GM23248 (cell line): ENCODE measurements around the gene GCN1. TPM values are rescaled to one million over a fixed set of nuclear protein-coding genes. Genes with fewer than 3 reads are reported as not detected.

Experiments used
- DNase-seq: peaks from one replicate; pipeline ENCODE4 v3.0.0-alpha.2; 2015
- H2AFZ ChIP-seq: fragments of 200-600 bp; sonication (generic); 2 replicates; pipeline ENCODE4 v1.6.1; 2016; ENCODE audit warnings: antibody characterized with exemption
- H3F3A ChIP-seq: fragments of 200-600 bp; sonication (generic); 2 replicates; pipeline ENCODE4 v1.6.1; 2016; ENCODE audit warnings: mild to moderate bottlenecking, antibody characterized with exemption, mixed run types; ENCODE audit not compliant: insufficient read depth
- H3K27ac ChIP-seq: fragments of 200-600 bp; sonication (generic); 2 replicates; pipeline ENCODE4 v1.5.1; 2016; ENCODE audit warnings: mild to moderate bottlenecking
- H3K27me3 ChIP-seq: fragments of 200-600 bp; sonication (generic); replicated peaks from 2 replicates; pipeline ENCODE4 v1.6.1; 2016; ENCODE audit warnings: mild to moderate bottlenecking; ENCODE audit not compliant: insufficient read depth
- H3K36me3 ChIP-seq: fragments of 200-600 bp; sonication (generic); 2 replicates; pipeline ENCODE4 v1.6.1; 2016; ENCODE audit warnings: low read depth, mild to moderate bottlenecking
- H3K4me1 ChIP-seq: fragments of 200-600 bp; sonication (generic); 2 replicates; pipeline ENCODE4 v1.6.1; 2016; ENCODE audit warnings: mild to moderate bottlenecking; ENCODE audit not compliant: insufficient read depth
- H3K4me2 ChIP-seq: fragments of 200-600 bp; sonication (generic); one replicate; pipeline ENCODE4 v1.6.1; 2016; ENCODE audit warnings: mild to moderate bottlenecking; ENCODE audit not compliant: unreplicated experiment
- H3K4me3 ChIP-seq: fragments of 200-600 bp; sonication (generic); 2 replicates; pipeline ENCODE4 v1.5.1; 2016; ENCODE audit warnings: mild to moderate bottlenecking
- H3K79me2 ChIP-seq: fragments of 200-600 bp; sonication (generic); 2 replicates; pipeline ENCODE4 v1.6.1; 2016; ENCODE audit warnings: mild to moderate bottlenecking; ENCODE audit not compliant: insufficient read depth
- H3K9ac ChIP-seq: fragments of 200-600 bp; sonication (generic); 2 replicates; pipeline ENCODE4 v1.6.1; 2016; ENCODE audit warnings: mild to moderate bottlenecking
- H3K9me2 ChIP-seq: fragments of 200-600 bp; sonication (generic); 2 replicates; pipeline ENCODE4 v1.6.1; 2016; ENCODE audit warnings: mixed run types, mild to moderate bottlenecking, moderate library complexity; ENCODE audit not compliant: insufficient read depth
- H3K9me3 ChIP-seq: fragments of 200-600 bp; sonication (generic); one replicate; pipeline ENCODE4 v1.6.1; 2017; ENCODE audit warnings: low read depth
- H4K20me1 ChIP-seq: fragments of 200-600 bp; sonication (generic); 2 replicates; pipeline ENCODE4 v1.6.0; 2016; ENCODE audit not compliant: insufficient read depth
- EZH2 ChIP-seq: fragments of 200-600 bp; sonication (generic); IDR thresholded peaks from 2 replicates; pipeline ENCODE4 v1.6.1; 2018; ENCODE audit warnings: antibody characterized with exemption, mild to moderate bottlenecking; ENCODE audit not compliant: insufficient read depth, poor library complexity, severe bottlenecking
- EZH2phosphoT487 ChIP-seq: fragments of 200-600 bp; sonication (generic); IDR thresholded peaks from 2 replicates; pipeline ENCODE4 v1.6.1; 2018; ENCODE audit warnings: antibody characterized with exemption, moderate library complexity, mild to moderate bottlenecking, low read depth; ENCODE audit not compliant: insufficient read depth
- WGBS, 2 experiments: methylation state at CpG; one replicate each; pipeline ENCODE4 v1.1.6; 2015 to 2017; ENCODE audit warnings: low lambda C conversion rate in 2 of 2, low coverage in 1 of 2; ENCODE audit errors: missing lambda C conversion rate in 2 of 2; 5-methylcytosine and 5-hydroxymethylcytosine counted together
- in situ Hi-C: fragments of 300-500 bp; cut with MboI; formaldehyde crosslinking; loops from 2 replicates; pipeline ENCODE4 v1.15.0; 2020
- polyA plus RNA-seq: library from polyadenylated mRNA; unstranded; fragments of >200 nt; fragmentation: Nextera tagmentation; extraction: Ambion mirVana; gene quantifications from 2 replicates; pipeline ENCODE4 v1.2.1, GENCODE V29; 2016
- total RNA-seq: library from RNA; depleted of rRNA; stranded (reverse); fragments of >200 nt; shearing (Covaris generic); gene quantifications from 2 replicates; pipeline ENCODE4 v1.2.3, GENCODE V29; 2014

The GCN1 gene
- total and polyA plus RNA-seq, 2 experiments from 2014 or later, result 24.2 to 74.8 TPM

DNA sequence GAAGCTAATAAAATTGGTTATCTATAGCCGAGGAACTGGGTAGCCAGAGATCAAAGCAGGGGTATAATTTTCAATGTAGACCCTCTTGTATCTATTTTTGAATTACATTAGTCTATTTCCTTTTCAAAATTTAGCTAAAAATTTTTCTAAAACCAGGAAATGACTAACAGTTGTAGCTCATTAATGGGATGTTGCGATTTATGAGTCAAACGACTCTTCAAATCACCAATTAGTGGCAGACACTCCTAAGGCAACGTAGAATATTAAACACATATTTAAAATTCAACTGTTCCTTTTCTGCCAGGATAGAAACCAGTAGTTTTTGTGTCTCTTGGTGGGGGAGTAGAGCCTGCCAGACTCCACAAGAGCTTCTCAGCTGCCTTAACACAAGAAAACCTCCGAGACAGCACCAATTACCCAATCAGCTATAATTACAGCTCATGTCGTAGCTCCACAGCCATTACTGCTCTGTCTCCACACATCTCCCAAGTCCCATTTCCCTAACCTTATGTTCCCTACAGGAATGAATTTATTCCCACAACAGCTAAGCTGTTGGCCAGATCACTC is 26.9 kb downstream of the GCN1 start:
- Histone ChIP-seq H3K9ac (no peak overlapping the region), H3F3A (peaks cover 9% of the 10 kb centered on the region; the same call in 1 of the 2 replicates), H3K4me3 (no peak overlapping the region), H3K27ac (peak overlapping the region; percentile 11; the same call in 1 of the 2 replicates), H3K4me1 (peaks cover 8% of the 10 kb centered on the region; the same call in 1 of the 2 replicates), H2AFZ (no peak overlapping the region), H3K36me3 (peaks cover 62% of the 10 kb centered on the region), H3K9me3 (no peaks in the 10 kb centered on the region), H3K27me3 (no peaks in the 10 kb centered on the region), H3K4me2 (peak overlapping the region; percentile 1), H4K20me1 (no peaks in the 10 kb centered on the region), H3K9me2 (no peaks in the 10 kb centered on the region), H3K79me2 (peaks cover 30% of the 10 kb centered on the region)
- DNase-seq, result peak; percentile 39
- 23 to 28% methylated on average over 6 of the region's 6 CpGs for WGBS, 2 experiments
- in situ Hi-C loops, result no loop called here
- no peak for TF ChIP-seq EZH2phosphoT487
- no peak for TF ChIP-seq EZH2

DNA sequence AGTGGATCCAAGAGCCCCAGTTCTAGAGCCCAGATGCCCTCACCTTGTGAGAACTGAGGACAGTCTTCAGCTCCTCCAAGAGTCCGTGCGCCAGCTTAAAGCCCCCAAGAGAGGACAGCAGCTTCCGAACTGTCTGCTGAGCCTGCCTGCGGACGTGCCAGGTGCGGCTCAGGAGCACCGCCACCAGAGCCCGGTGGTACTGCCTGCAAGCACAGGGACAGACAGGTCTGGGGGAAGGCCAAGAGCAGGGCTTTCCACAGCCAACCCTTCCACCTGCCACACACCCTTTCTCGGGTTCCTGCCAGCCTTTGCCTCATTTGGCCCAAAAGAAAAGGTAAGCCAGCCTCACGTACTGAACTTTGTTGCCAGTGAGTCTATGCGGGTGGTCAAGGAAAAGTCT is 30.2 kb downstream of the GCN1 start:
- Histone ChIP-seq H3K27ac (no peak overlapping the region), H3K9me3 (no peaks in the 10 kb centered on the region), H3K36me3 (peaks cover 53% of the 10 kb centered on the region), H3K79me2 (peaks cover 11% of the 10 kb centered on the region; the same call in 1 of the 2 replicates), H3K4me2 (no peak overlapping the region), H3K4me1 (peaks cover 8% of the 10 kb centered on the region; the same call in 1 of the 2 replicates), H3K9ac (no peak overlapping the region), H2AFZ (no peak overlapping the region), H3K9me2 (no peaks in the 10 kb centered on the region), H3K4me3 (no peak overlapping the region), H3F3A (0 out of 2 replicates have a peak, but pooled peaks cover 5% of the 10 kb centered on the region), H3K27me3 (no peaks in the 10 kb centered on the region), H4K20me1 (no peaks in the 10 kb centered on the region)
- no peak for DNase-seq
- 87 to 90% methylated on average over 11 of the region's 11 CpGs for WGBS, 2 experiments
- in situ Hi-C loops, result no loop called here
- TF ChIP-seq EZH2phosphoT487, result no peak

DNA sequence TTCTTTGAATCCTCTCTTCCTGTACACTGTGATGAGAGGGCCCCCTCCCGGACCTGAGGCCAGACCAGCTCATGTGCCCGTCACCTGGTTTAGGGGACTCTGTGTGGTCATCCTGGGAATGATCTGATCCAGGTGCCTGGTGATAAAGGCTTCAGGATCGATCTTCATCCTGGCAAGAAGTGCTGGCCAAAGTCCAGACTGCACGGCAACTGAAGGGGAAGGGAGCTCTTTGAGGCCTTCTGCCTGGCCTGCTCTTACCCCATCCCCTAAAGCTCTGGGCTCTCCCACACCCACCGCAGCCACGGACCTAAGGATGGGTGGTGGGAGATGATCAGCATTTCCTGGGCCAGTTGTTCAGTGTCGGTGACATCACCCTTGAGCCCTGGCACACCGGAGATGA is 31.8 kb downstream of the GCN1 start:
- in situ Hi-C loops, result no loop called here
- Histone ChIP-seq H3K4me1 (peaks cover 6% of the 10 kb centered on the region; the same call in 1 of the 2 replicates), H3K9ac (no peak overlapping the region), H3K4me2 (no peak overlapping the region), H2AFZ (no peak overlapping the region), H4K20me1 (no peaks in the 10 kb centered on the region), H3K4me3 (no peak overlapping the region), H3K9me2 (no peaks in the 10 kb centered on the region), H3K27me3 (no peaks in the 10 kb centered on the region), H3K9me3 (no peaks in the 10 kb centered on the region), H3K36me3 (peaks cover 53% of the 10 kb centered on the region), H3K27ac (no peak overlapping the region), H3K79me2 (peaks cover 11% of the 10 kb centered on the region; the same call in 1 of the 2 replicates), H3F3A (no peaks in the 10 kb centered on the region)
- 93 to 94% methylated on average over 8 of the region's 8 CpGs for WGBS, 2 experiments
- DNase-seq, result no peak
- TF ChIP-seq EZH2 (no peak), EZH2phosphoT487 (no peak)

DNA sequence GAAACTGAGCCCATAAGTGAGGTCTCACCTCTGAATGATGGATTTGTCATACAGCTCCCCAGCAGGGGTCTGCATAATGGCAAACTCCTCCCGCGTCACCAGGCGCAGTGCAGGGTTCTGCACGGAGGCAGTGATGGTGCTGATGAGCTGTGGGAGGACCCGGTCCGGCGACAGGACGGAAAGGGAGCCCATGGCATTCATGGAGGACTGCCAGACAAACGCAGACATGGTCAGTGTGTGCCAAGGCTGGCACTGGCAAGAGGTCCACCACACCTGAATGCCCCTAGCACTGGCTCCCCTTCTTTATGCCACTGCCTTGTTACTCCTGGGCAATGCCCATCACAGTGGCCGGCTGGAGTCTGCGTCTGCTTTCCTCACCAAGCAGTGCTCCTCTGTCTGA is 32.7 kb downstream of the GCN1 start:
- Histone ChIP-seq H3K79me2 (peaks cover 11% of the 10 kb centered on the region; the same call in 1 of the 2 replicates), H4K20me1 (no peaks in the 10 kb centered on the region), H2AFZ (no peak overlapping the region), H3K4me2 (no peak overlapping the region), H3K27ac (no peak overlapping the region), H3K9ac (no peak overlapping the region), H3K36me3 (peaks cover 58% of the 10 kb centered on the region; the same call in 1 of the 2 replicates), H3K4me1 (no peaks in the 10 kb centered on the region), H3K27me3 (no peaks in the 10 kb centered on the region), H3F3A (no peaks in the 10 kb centered on the region), H3K9me3 (no peaks in the 10 kb centered on the region), H3K9me2 (no peaks in the 10 kb centered on the region), H3K4me3 (no peak overlapping the region)
- DNase-seq, result no peak
- WGBS, 2 experiments, result 91 to 95% methylated on average over 11 of the region's 11 CpGs
- in situ Hi-C loops, result no loop called here
- TF ChIP-seq EZH2 (no peak), EZH2phosphoT487 (no peak)
